NCI-H1092 (cell line): ENCODE measurements around the gene TRIP12.
"Not testable (repeated sequence)": the region's sequence is repeated elsewhere in the genome, so short reads cannot be mapped to it uniquely, and the experiment has no call there.

Experiments used
- DNase-seq: peaks from one replicate; lab custom pipeline; 2025; lab: John Stamatoyannopoulos, UW

TRIP12 gene

GRCh38 chr2:229768235-229768634, 153.6 kb downstream of the TRIP12 start:
- DNase-seq: no peak

GRCh38 chr2:229765721-229766120, 156.1 kb downstream of the TRIP12 start:
- no peak for DNase-seq

GRCh38 chr2:229761663-229762062, 160.1 kb downstream of the TRIP12 start:
- DNase-seq: no peak

DNA sequence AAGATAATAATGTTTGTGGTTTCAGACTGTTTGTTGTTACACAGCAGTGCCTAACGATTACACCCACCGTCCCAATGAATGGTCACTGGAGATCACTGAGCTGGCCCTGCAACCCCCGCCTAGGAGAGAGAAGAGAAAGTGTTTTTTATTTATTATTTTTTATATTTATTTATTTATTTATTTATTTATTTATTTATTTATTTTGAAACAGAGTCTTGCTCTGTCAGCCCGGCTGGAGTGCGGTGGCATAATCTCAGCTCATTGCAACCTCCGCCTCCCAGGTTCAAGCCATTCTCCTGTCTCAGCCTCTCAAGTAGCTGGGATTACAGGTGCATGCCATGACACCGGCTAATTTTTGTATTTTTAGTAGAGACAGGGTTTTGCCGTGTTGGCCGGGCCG, 164.3 kb downstream of the TRIP12 start:
- not testable (repeated sequence) for DNase-seq

- DNase-seq: no peak
Observed at GRCh38 chr2:229752970-229753729, 168.7 kb downstream of the TRIP12 start.

DNA sequence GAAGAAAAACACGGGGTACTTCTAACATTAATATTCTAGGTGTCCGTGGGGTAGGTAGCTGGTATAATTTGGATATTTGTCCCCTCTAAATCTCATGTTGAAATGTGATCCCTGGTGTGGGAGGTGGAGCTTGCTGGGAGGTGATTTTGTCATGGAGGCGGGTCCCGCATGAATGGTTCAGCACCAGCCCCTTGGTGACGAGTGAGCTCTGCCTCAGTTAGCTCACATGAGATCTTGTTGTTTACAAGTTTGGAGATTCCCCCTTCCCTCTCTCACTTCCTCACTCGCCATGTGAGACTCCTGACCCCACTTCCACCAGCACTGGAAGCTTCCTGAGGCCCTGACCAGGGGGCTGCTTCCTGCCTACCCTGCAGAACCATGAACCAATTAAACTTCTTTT, 172.0 kb downstream of the TRIP12 start:
- no peak for DNase-seq

DNA sequence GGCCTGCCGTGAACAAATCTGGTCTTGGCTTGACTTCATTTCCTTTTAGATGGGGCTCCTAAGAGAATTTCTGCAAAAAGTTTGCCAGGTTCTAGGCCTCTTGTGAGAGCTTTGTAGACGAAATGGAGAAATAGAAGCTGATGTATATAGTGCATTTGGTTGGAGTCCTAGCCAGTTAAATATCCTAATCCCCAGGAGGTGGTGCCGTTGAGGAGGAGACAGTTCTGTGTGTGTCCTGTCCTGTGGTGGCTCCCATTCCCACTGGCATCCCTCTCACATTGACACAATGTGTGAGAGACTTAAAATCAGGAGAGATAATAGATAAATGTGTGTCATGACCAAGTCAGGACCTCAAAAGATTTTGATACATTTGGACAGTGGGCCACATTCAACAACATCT, 172.9 kb downstream of the TRIP12 start:
- no peak for DNase-seq

- not testable (repeated sequence) for DNase-seq
Observed at GRCh38 chr2:229742691-229743090, 179.1 kb downstream of the TRIP12 start.

- no peak for DNase-seq
Observed at GRCh38 chr2:229740279-229740678, 181.5 kb downstream of the TRIP12 start.

DNA sequence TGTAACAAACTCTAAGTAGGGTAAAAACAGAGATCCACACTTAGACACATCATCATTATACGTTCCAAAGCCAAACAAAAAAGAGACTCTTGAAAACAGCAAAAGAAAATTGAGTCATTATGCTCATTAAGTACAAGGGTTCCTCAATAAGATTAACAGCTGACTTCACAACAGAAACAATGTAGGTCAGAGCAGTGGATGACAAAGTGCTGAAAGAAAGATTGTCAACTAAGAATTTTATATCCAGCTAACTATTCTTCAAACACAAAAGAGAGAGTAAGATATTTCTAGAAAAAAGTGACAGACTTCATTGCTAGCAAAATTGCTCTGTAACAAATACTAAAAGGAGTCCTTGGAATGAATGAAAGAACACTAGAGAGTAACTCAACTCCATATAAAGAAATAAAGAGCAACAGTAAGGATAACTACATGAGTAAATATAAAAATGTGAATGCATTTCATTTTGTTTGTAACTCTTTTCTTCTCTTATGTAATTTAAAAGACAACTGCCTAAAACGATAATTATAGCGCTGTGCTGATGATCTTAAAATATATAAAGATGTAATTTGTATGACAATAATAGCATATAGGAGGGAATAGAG, 183.7 kb downstream of the TRIP12 start:
- DNase-seq: no peak

DNA sequence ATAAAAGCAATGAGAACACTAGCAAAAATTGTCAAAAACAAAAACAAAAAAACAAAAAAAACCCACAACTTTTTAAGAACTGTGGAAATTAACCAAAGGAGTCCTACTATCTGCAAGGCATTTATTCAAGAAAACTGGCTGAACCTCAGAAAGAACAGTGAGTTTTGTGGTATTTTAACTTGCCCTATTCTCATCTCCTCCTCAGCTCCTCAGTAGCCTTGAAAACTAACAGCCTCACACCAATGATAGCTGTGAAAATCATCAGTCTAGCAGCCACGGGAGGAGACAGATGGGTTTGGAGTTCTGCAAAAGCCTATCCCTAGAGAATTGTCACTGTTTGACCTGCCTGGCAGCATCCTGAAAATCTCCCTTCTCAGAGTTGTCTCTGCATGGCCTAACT, 187.4 kb downstream of the TRIP12 start:
- DNase-seq: no peak

GRCh38 chr2:229733611-229734245, 188.1 kb downstream of the TRIP12 start:
- DNase-seq: no peak

DNA sequence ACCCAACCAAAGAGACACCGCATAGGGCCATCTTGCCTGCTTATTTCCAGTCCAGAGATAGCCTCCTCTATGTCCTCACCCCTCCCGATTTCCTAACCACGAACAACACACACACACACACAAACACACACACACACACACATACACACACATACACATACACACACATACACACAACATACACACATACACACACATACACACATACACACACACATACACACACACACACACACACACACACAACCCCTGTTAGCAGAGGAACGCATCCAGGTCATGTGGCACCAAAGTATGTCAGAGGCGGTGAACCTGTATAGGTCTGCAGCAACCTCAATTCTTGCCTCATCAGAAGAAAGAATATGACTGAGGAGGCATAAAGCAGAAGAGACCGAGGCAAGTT, 188.9 kb downstream of the TRIP12 start:
- DNase-seq: no peak

- no peak for DNase-seq
Observed at GRCh38 chr2:229731916-229732315, 189.9 kb downstream of the TRIP12 start.

DNA sequence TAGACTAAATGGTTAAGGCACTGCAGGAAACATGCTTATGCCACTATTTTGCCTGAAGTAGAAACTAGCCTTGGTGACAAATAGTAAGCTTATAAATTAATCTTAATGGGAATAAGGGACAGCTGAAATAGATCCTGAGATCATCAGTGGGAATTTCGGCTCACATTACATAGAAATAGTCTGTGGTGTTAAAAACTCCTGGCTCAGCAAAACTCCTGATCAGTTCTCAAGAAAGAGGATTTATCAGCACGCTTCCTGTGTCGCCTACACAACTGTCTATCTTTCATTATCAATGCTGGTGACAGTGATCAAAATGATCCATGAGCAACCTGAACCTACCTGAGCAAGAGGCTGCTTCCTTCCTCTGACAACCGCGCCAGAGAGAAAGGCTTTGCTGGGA, 190.4 kb downstream of the TRIP12 start:
- no peak for DNase-seq

GRCh38 chr2:229728370-229728769, 193.4 kb downstream of the TRIP12 start:
- no peak for DNase-seq

DNA sequence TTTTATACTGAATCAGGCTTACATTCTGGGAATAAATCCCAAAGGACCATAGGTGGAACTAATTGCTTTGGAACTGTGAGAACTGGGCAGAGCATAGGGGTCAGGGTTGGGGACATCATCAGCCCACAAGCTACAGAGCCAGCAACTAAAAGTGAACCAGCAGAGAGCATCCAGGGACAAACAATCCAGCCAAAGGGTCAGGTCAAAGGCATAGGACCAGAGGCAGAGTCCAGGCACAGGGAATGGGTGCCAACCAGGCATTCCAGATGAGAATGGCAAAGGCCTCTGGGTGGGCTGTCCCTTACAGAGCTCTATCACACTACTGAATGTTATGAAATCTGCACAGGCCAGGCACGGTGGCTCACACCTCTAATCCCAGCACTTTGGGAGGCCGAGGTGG, 195.2 kb downstream of the TRIP12 start:
- DNase-seq: no peak

DNA sequence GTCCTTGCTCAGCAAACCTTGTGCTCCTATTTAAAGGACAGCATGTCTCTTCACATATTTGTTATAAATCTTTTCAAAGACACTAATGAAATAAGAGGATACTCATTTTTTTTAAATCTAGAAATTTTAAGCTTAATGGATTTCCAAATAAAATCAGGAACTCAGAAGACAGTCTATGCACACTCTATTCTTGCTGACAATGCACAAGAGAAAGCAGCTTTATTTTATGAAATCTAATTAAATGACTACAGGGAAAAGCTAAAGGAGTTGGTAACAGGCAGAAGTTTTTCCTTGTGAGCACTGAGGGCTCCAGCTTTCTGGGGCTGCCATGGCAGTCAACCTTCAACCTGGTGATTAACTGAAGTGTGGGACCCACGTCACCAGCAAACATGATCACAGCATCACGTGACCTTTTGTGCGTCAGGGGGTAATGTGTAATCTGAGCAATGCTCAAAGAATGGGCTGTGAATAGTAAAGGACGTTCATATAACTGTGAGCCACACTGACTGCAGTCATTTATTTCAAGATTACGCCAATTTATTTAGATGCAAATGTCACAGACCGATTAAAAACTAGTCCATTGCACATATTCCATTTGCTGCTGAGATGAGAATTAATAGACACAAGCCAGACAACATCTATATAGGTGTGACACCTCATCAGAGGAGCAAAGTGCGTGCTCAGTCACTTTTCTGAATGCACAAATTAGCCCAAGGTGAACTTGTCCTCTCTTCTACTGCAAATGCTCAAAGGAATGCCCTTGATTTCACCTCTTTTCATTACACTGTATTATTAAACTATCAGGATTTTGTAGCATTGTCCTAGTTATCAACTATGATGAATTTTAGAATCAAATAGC, 195.9 kb downstream of the TRIP12 start:
- no peak for DNase-seq

- DNase-seq: not testable (repeated sequence)
Observed at GRCh38 chr2:229723192-229723591, 198.6 kb downstream of the TRIP12 start.

DNA sequence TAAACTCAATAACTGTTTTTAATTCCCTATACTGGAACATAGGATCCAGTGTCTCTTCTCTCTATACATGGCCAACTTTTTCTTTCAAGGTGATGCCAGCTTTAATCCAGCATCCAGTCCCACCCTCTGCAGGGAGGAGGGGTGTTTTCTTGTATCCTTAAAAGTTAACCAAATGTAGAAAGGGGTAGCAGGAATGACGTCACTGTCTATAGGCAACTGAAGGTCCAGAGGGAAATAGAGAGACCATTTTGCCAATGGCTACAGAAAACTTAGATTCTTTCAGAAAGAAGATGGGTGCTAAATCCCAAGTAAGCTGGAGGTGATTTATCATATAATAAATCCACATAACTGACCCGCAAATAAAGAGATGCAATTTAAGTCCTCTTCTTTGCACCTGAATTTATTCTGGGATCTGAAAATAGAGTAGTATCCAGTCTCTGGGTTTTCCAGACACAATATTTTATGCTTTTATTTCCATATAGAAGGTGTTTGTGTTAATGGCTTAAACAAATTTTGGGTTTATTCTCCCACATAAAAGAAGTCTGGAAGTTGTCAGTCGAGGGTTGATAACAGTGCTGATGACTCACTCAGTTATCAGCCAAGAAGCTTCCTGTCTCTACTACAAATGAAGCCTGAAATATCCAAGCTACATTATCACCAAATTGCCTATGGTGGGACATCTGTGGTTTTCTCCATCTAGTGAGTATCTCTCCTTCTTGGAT, 201.7 kb downstream of the TRIP12 start:
- DNase-seq: no peak

DNA sequence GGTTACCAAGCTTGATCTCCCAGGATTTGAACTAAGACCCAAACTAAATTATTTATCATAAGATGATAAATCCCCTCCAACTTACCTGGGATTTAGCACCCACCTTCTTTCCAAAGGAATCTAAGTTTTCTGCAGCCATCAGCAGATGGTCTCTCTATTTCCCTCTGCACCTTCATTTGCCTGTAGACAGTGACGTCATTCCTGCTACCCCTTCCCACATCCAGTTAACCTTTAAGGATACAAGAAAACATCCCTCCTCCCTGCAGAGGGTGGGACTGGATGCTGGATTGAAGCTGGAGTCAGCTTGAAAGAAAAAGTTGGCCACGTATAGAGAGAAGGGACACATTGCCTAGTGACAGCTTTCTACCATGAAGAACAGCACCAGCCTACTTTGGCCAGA, 203.8 kb downstream of the TRIP12 start:
- DNase-seq: no peak
